K562 (cell line): ENCODE measurements around the gene TMEM270. TPM values are rescaled to one million over a fixed set of nuclear protein-coding genes. Genes with fewer than 3 reads are reported as not detected.
A peak's percentile ranks its signal among the peaks of the same experiment; 100 is the strongest.

ENCODE experiments used
- ATAC-seq: fragments of 200-7000 bp; cut with Tn5 transposase; 3 replicates; pipeline ENCODE4 v1.9.1; 2020; ENCODE audit warnings: moderate library complexity
- BruUV-seq: library from RNA; stranded (reverse); fragments of 400-500 nt; replicated peaks from 2 replicates; lab custom pipeline; 2021; lab: Mats Ljungman, UMichigan
- CTCF ChIA-PET: fragments of 300-600 bp; formaldehyde crosslinking; extraction: SDS; loops from one replicate; lab custom pipeline; 2021; ENCODE audit warnings: low intra/inter-chr PET ratio; lab: Yijun Ruan, JAX
- POLR2A ChIA-PET: fragments of 300-600, 350-650 bp; sonication (Branson Sonifier 250); formaldehyde crosslinking; extraction: SDS; loops from one replicate; lab custom pipeline; 2021; ENCODE audit warnings: antibody characterized with exemption, inconsistent platforms; lab: Yijun Ruan, JAX
- DNase-seq, 4 experiments: peaks; one replicate each; pipeline versions ENCODE4 v3.0.0 to v3.0.0-alpha.2; 2011 to 2018; ENCODE audit warnings: low spot score in 3 of 4, mixed read lengths in 3 of 4; ENCODE audit errors: extremely low read depth in 1 of 4
- FAIRE-seq: peaks from 2 replicates; lab custom pipeline; 2011; peaks lifted over from hg19 to GRCh38; lab: Jason Lieb, UNC
- H2AFZ ChIP-seq: 2 replicates; pipeline ENCODE4 v1.6.0; 2011; ENCODE audit warnings: low read depth, low read length, control low read depth, inconsistent platforms
- H3K27ac ChIP-seq: fragments of 200-600 bp; 3 replicates; pipeline ENCODE4 v1.8.0; 2011; ENCODE audit warnings: low read depth, mild to moderate bottlenecking, control low read depth, inconsistent platforms, low read length, moderate library complexity, mixed read lengths; ENCODE audit errors: extremely low read depth
- H3K27me3 ChIP-seq, 2 experiments: fragments of 300-600 bp in 1 of 2; 2 replicates in 1 of 2; 3 replicates in 1 of 2; pipeline versions ENCODE4 v1.6.0 to v1.8.0; 2011; ENCODE audit warnings: inconsistent platforms in 2 of 2, low read length in 2 of 2, mild to moderate bottlenecking in 1 of 2, mixed read lengths in 1 of 2, moderate library complexity in 1 of 2; ENCODE audit not compliant: control insufficient read depth in 2 of 2, insufficient read depth in 2 of 2
- H3K36me3 ChIP-seq: fragments of 300-600 bp; 3 replicates; pipeline ENCODE4 v1.8.0; 2011; ENCODE audit warnings: mild to moderate bottlenecking, low read length, inconsistent platforms; ENCODE audit not compliant: control insufficient read depth, insufficient read depth
- H3K4me1 ChIP-seq, 2 experiments: fragments of 200-600 bp in 1 of 2; replicated peaks in 1 of 2; 2 replicates in 1 of 2; 3 replicates in 1 of 2; pipeline versions ENCODE4 v1.5.1 to v1.8.0; 2011; ENCODE audit warnings: inconsistent platforms in 2 of 2, low read length in 2 of 2, mild to moderate bottlenecking in 1 of 2, mixed read lengths in 1 of 2, moderate library complexity in 1 of 2; ENCODE audit not compliant: control insufficient read depth in 2 of 2, insufficient read depth in 2 of 2
- H3K4me2 ChIP-seq: 2 replicates; pipeline ENCODE4 v1.6.1; 2011; ENCODE audit warnings: low read length, control low read depth, inconsistent platforms, mixed read lengths; ENCODE audit not compliant: insufficient read depth
- H3K4me3 ChIP-seq: fragments of 200-600 bp; sonication (generic), shearing (Covaris generic); 2 replicates; pipeline ENCODE4 v1.5.1; 2016; ENCODE audit warnings: control low read depth, inconsistent platforms
- H3K79me2 ChIP-seq: fragments of 200-600 bp; 3 replicates; pipeline ENCODE4 v1.8.0; 2011; ENCODE audit warnings: low read length, inconsistent platforms; ENCODE audit not compliant: control insufficient read depth, insufficient read depth
- H3K9ac ChIP-seq, 2 experiments: 2 replicates each; pipeline versions ENCODE4 v1.6.0 to v1.6.1; 2011; ENCODE audit warnings: low read depth in 2 of 2, low read length in 2 of 2, control low read depth in 1 of 2, inconsistent platforms in 1 of 2, mild to moderate bottlenecking in 1 of 2, mixed read lengths in 1 of 2; ENCODE audit not compliant: insufficient read depth in 1 of 2
- H3K9me1 ChIP-seq: one replicate; pipeline ENCODE4 v1.6.0; 2011; ENCODE audit warnings: inconsistent platforms, mild to moderate bottlenecking, low read length, moderate library complexity; ENCODE audit not compliant: control insufficient read depth, insufficient read depth
- H3K9me3 ChIP-seq: replicated peaks from 2 replicates; pipeline ENCODE4 v1.5.1; 2011; ENCODE audit warnings: low read depth, low read length, inconsistent platforms; ENCODE audit not compliant: control insufficient read depth, insufficient read depth
- H4K20me1 ChIP-seq: replicated peaks from 2 replicates; pipeline ENCODE4 v1.6.1; 2011; ENCODE audit warnings: low read length, inconsistent platforms, mixed read lengths; ENCODE audit not compliant: control insufficient read depth, insufficient read depth
- CHD2 ChIP-seq: IDR thresholded peaks from 2 replicates; pipeline ENCODE4 v1.6.1; 2011; ENCODE audit warnings: low read depth, low read length
- CREB1 ChIP-seq, 2 experiments: sonication (generic) in 1 of 2; formaldehyde crosslinking in 1 of 2; IDR thresholded peaks; 2 replicates each; pipeline versions ENCODE4 v1.6.1 to v1.8.0; 2012 to 2022; ENCODE audit warnings: inconsistent platforms in 1 of 2, mild to moderate bottlenecking in 1 of 2, missing genetic modification reagents in 1 of 2, moderate library complexity in 1 of 2
- FOXJ3 ChIP-seq: sonication (generic); formaldehyde crosslinking; IDR thresholded peaks from 2 replicates; pipeline ENCODE4 v1.4.0; 2020; ENCODE audit warnings: mild to moderate bottlenecking, missing genetic modification reagents
- FOXO4 ChIP-seq: fragments of 450-650 bp; formaldehyde crosslinking; IDR thresholded peaks from 2 replicates; pipeline ENCODE4 v1.4.0; 2020; ENCODE audit warnings: mild to moderate bottlenecking, moderate library complexity
- GATAD2B ChIP-seq: fragments of 450-650 bp; IDR thresholded peaks from 2 replicates; pipeline ENCODE4 v1.6.1; 2017; ENCODE audit warnings: mild to moderate bottlenecking, borderline replicate concordance
- HNRNPLL ChIP-seq: fragments of 200-400 bp; formaldehyde crosslinking; IDR thresholded peaks from 2 replicates; pipeline ENCODE4 v1.6.1; 2017; ENCODE audit warnings: low read length, low read depth, mild to moderate bottlenecking; ENCODE audit not compliant: poor library complexity, severe bottlenecking
- ILK ChIP-seq: fragments of 450-650 bp; IDR thresholded peaks from 2 replicates; pipeline ENCODE4 v1.6.1; 2016; ENCODE audit warnings: missing genetic modification characterization, low read depth, mild to moderate bottlenecking, missing compliant biosample characterization, moderate library complexity, borderline replicate concordance
- MCM2 ChIP-seq: fragments of 450-650 bp; IDR thresholded peaks from 2 replicates; pipeline ENCODE4 v1.6.1; 2017; ENCODE audit warnings: low read depth, mild to moderate bottlenecking
- MCM5 ChIP-seq: fragments of 450-650 bp; IDR thresholded peaks from 2 replicates; pipeline ENCODE4 v1.6.1; 2016; ENCODE audit warnings: low read depth
- MYBL2 ChIP-seq, 2 experiments: fragments of 450-650 bp in 1 of 2; sonication (generic) in 1 of 2; formaldehyde crosslinking in 1 of 2; IDR thresholded peaks; 2 replicates each; pipeline versions ENCODE4 v1.6.1 to v1.8.1; 2017 to 2022; ENCODE audit warnings: borderline replicate concordance in 1 of 2, inconsistent platforms in 1 of 2, low read depth in 1 of 2, mild to moderate bottlenecking in 1 of 2, missing genetic modification reagents in 1 of 2, moderate library complexity in 1 of 2
- NFRKB ChIP-seq: fragments of 450-650 bp; IDR thresholded peaks from 2 replicates; pipeline ENCODE4 v1.6.1; 2016; ENCODE audit warnings: low read depth
- PHTF2 ChIP-seq: fragments of 250-450 bp; sonication (Bioruptor Pico); IDR thresholded peaks from 2 replicates; pipeline ENCODE4 v1.5.0; 2021; ENCODE audit warnings: mild to moderate bottlenecking
- POLR2H ChIP-seq: IDR thresholded peaks from 2 replicates; pipeline ENCODE4 v1.6.1; 2016; ENCODE audit warnings: missing genetic modification characterization, low read depth, mild to moderate bottlenecking, control low read depth, missing compliant biosample characterization, moderate library complexity
- SIN3B ChIP-seq: fragments of 450-650 bp; IDR thresholded peaks from 2 replicates; pipeline ENCODE4 v1.6.1; 2017; ENCODE audit warnings: low read depth, mild to moderate bottlenecking, moderate library complexity
- SUPT5H ChIP-seq: fragments of 450-650 bp; IDR thresholded peaks from 2 replicates; pipeline ENCODE4 v1.6.1; 2016
- USF1 ChIP-seq: sonication (generic); formaldehyde crosslinking; IDR thresholded peaks from 2 replicates; pipeline ENCODE4 v1.9.0; 2022; ENCODE audit warnings: mild to moderate bottlenecking, missing genetic modification reagents
- ZNF146 ChIP-seq: IDR thresholded peaks from one replicate; pipeline ENCODE4 v1.6.1; 2018; ENCODE audit warnings: missing compliant biosample characterization; ENCODE audit not compliant: unreplicated experiment
- ZNF589 ChIP-seq: fragments of 200-800 bp; sonication (Bioruptor generic); IDR thresholded peaks from 2 replicates; pipeline ENCODE4 v1.6.1; 2016; ENCODE audit warnings: low read depth, missing genetic modification characterization, missing compliant biosample characterization
- WGBS: fragments of 100-300 bp; shearing (Covaris generic); methylation state at CpG from one replicate; pipeline ENCODE4 v1.1.6; 2016; ENCODE audit warnings: low coverage, mixed read lengths; ENCODE audit not compliant: insufficient coverage; ENCODE audit errors: missing lambda C conversion rate; 5-methylcytosine and 5-hydroxymethylcytosine counted together
- in situ Hi-C: fragments of 300-500 bp; cut with MboI; formaldehyde crosslinking; loops from 4 replicates; pipeline ENCODE4 v1.15.0; 2018; ENCODE audit warnings: inconsistent platforms, mixed read lengths
- intact Hi-C: fragments of 100-400 bp; cut with micrococcal nuclease; formaldehyde crosslinking; loops from 2 replicates; pipeline ENCODE4 v1.14.2; 2022
- polyA plus RNA-seq, 8 experiments: library from polyadenylated mRNA; depleted of rRNA in 4 of 8; stranded (reverse) in 5 of 8; unstranded in 3 of 8; fragments of >200 nt; fragmentation: Nextera tagmentation in 2 of 8; fragmentation: Illumina TruSeq in 1 of 8; extraction: Ambion mirVana in 2 of 8; extraction: Trizol in 1 of 8; gene quantifications; 2 replicates each; pipeline versions ENCODE4 v1.2.1 to v1.2.3, GENCODE V29; 2011 to 2014; ENCODE audit warnings: inconsistent platforms in 1 of 8, missing spikeins in 1 of 8
- total RNA-seq, 7 experiments: library from RNA; depleted of rRNA in 6 of 7; stranded (reverse); fragments of >200 nt in 6 of 7; fragmentation: Illumina TruSeq in 2 of 7; extraction: Trizol in 2 of 7; gene quantifications; 2 replicates each; pipeline versions ENCODE4 v1.2.1 to v1.2.3, GENCODE V29; 2011 to 2021; ENCODE audit warnings: low replicate concordance in 1 of 7
- TF ChIP-seq, protein P1 (sequence below): fragments of 250-450 bp; sonication (Bioruptor Pico); IDR thresholded peaks from 2 replicates; pipeline ENCODE4 v1.4.0; 2020; ENCODE audit warnings: mild to moderate bottlenecking, moderate library complexity

TMEM270 gene
- total and polyA plus RNA-seq, 9 of the 15 experiments (the other 6 are each of a cell fraction or from before 2014, with no cell fraction given), result not detected

DNA sequence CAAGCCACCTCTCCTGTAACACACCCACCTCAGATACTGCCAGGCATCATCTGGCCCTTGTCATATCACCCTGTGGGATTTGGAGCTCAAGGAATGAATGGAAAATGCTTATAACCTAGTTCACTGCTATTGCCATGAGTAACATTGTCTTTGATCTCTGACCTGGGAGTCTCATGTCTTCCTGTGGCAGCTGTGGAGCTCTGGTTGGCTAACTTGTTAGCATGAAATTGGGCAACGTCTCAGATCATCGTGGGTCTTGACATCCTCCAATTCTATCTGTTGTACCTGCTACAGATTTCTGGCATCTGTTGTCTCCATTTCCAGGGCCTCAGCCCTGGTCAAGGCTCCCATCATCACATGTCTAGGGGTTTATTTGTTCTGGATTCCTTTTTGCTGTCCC lies 2.2 kb upstream of the TMEM270 start:
- Histone ChIP-seq H3K27me3 (peaks cover 14 to 49% of the 10 kb centered on the region in 2 experiments; a peak in 4 of 5 replicates), H3K79me2 (no peaks in the 10 kb centered on the region), H3K27ac (no peak overlapping the region), H3K9me1 (peaks cover 3% of the 10 kb centered on the region), H3K9me3 (no peaks in the 10 kb centered on the region), H3K4me1 (peaks cover 3 to 7% of the 10 kb centered on the region in 2 experiments; a peak in 3 of 5 replicates), H2AFZ (no peak overlapping the region), H3K36me3 (no peaks in the 10 kb centered on the region), H4K20me1 (peaks cover 8% of the 10 kb centered on the region; the same call in 1 of the 2 replicates), H3K9ac (no peak overlapping the region), H3K4me2 (no peak overlapping the region), H3K4me3 (no peak overlapping the region)
- FAIRE-seq (peak; percentile 65), ATAC-seq (no peak), DNase-seq (no peak)
- in situ Hi-C loops, result loop anchor here (5.0 kb wide), 1 partner anchor 117 kb away; no protein-coding TSS in a partner anchor
- no peak for TF ChIP-seq USF1 (CRISPR knock-in tag)
- no peak for TF ChIP-seq MYBL2 (IDR thresholded peaks at IDR 0.05; ENCODE audit: low read depth)
- no peak for TF ChIP-seq MYBL2 (CRISPR knock-in tag; IDR thresholded peaks at IDR 0.05; ENCODE audit: borderline replicate concordance)
- TF ChIP-seq MCM2, result no peak
- no peak for TF ChIP-seq FOXJ3 (CRISPR knock-in tag)
- TF ChIP-seq MCM5, result no peak
- no peak for TF ChIP-seq CHD2
- TF ChIP-seq, protein P1, sequence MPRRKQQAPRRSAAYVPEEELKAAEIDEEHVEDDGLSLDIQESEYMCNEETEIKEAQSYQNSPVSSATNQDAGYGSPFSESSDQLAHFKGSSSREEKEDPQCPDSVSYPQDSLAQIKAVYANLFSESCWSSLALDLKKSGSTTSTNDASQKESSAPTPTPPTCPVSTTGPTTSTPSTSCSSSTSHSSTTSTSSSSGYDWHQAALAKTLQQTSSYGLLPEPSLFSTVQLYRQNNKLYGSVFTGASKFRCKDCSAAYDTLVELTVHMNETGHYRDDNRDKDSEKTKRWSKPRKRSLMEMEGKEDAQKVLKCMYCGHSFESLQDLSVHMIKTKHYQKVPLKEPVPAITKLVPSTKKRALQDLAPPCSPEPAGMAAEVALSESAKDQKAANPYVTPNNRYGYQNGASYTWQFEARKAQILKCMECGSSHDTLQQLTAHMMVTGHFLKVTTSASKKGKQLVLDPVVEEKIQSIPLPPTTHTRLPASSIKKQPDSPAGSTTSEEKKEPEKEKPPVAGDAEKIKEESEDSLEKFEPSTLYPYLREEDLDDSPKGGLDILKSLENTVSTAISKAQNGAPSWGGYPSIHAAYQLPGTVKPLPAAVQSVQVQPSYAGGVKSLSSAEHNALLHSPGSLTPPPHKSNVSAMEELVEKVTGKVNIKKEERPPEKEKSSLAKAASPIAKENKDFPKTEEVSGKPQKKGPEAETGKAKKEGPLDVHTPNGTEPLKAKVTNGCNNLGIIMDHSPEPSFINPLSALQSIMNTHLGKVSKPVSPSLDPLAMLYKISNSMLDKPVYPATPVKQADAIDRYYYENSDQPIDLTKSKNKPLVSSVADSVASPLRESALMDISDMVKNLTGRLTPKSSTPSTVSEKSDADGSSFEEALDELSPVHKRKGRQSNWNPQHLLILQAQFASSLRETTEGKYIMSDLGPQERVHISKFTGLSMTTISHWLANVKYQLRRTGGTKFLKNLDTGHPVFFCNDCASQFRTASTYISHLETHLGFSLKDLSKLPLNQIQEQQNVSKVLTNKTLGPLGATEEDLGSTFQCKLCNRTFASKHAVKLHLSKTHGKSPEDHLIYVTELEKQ, result no peak
- TF ChIP-seq POLR2H (tag), result no peak
- TF ChIP-seq ILK (tag), result no peak
- no peak for TF ChIP-seq HNRNPLL
- TF ChIP-seq ZNF589 (CRISPR knock-in tag), result no peak
- no peak for TF ChIP-seq FOXO4 (CRISPR knock-in tag)
- no peak for TF ChIP-seq ZNF146
- no peak for TF ChIP-seq CREB1 (IDR thresholded peaks at IDR 0.05)
- TF ChIP-seq CREB1 (CRISPR knock-in tag; IDR thresholded peaks at IDR 0.05), result no peak
- no peak for TF ChIP-seq SIN3B
- TF ChIP-seq SUPT5H, result no peak
- no peak for TF ChIP-seq NFRKB
- no peak for TF ChIP-seq PHTF2 (CRISPR knock-in tag)
- no peak for TF ChIP-seq GATAD2B
- intact Hi-C loops, result no loop called here
- ChIA-PET POLR2A (no interaction called here), CTCF (no interaction called here)
- BruUV-seq, result no TSS peak
- WGBS, result 0% methylated on average over 2 of the region's 2 CpGs
